Measurements from ENCODE around the gene CTNNA2.

DNA sequence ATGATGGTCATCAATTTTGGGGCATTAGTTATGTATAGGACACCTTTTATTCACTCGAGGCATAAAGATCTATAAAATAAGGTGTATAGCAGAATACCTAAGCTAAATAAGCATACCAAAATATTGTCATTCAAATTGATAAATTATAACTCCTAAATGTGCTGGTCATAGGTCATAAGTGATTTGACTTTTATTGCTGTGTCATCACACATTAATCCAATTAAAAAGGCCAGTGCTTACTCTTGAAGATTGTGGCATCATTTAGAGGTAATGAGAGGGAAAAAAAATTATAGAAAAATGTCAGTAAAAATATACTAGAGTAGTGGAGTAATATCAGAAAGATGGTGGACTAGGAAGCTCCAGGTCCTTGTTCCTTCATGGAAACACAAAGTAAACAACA, 1138.6 kb downstream of the CTNNA2 start:
- TF ChIP-seq, protein P1, sequence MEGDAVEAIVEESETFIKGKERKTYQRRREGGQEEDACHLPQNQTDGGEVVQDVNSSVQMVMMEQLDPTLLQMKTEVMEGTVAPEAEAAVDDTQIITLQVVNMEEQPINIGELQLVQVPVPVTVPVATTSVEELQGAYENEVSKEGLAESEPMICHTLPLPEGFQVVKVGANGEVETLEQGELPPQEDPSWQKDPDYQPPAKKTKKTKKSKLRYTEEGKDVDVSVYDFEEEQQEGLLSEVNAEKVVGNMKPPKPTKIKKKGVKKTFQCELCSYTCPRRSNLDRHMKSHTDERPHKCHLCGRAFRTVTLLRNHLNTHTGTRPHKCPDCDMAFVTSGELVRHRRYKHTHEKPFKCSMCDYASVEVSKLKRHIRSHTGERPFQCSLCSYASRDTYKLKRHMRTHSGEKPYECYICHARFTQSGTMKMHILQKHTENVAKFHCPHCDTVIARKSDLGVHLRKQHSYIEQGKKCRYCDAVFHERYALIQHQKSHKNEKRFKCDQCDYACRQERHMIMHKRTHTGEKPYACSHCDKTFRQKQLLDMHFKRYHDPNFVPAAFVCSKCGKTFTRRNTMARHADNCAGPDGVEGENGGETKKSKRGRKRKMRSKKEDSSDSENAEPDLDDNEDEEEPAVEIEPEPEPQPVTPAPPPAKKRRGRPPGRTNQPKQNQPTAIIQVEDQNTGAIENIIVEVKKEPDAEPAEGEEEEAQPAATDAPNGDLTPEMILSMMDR (conservative IDR thresholded peaks at IDR 0.05 in 1 of 2, IDR thresholded peaks at IDR 0.05 in 1 of 2; ENCODE audit: extremely low read depth in 1 of 2, insufficient read depth in 1 of 2, low read depth in 1 of 2, low read length in 2 of 2), result no peak
- TF ChIP-seq EZH2 (IDR thresholded peaks at IDR 0.05; ENCODE audit: borderline replicate concordance, low read length), result no peak

All from mammary epithelial cell (primary cell).